HG03066 (cell line): Measurements from ENCODE around the gene NOS1AP.
"Not testable (repeated sequence)": the region's sequence is repeated elsewhere in the genome, so short reads cannot be mapped to it uniquely, and the experiment has no call there.

Experiments
- ATAC-seq: cut with Tn5 transposase; IDR thresholded peaks from one replicate; pipeline ENCODE4 v1.9.1; 2021; ENCODE audit warnings: low read depth; ENCODE audit not compliant: unreplicated experiment

The NOS1AP gene

GRCh38 chr1:162186406-162186805 lies 116.9 kb downstream of the NOS1AP start:
- no peak for ATAC-seq

GRCh38 chr1:162187687-162188276 lies 118.3 kb downstream of the NOS1AP start:
- no peak for ATAC-seq

- ATAC-seq, result no peak
Measured at GRCh38 chr1:162189345-162189744, 119.9 kb downstream of the NOS1AP start.

- ATAC-seq, result no peak
Measured at GRCh38 chr1:162191396-162192305, 122.2 kb downstream of the NOS1AP start.

GRCh38 chr1:162192306-162192678 lies 122.8 kb downstream of the NOS1AP start:
- ATAC-seq, result no peak

DNA sequence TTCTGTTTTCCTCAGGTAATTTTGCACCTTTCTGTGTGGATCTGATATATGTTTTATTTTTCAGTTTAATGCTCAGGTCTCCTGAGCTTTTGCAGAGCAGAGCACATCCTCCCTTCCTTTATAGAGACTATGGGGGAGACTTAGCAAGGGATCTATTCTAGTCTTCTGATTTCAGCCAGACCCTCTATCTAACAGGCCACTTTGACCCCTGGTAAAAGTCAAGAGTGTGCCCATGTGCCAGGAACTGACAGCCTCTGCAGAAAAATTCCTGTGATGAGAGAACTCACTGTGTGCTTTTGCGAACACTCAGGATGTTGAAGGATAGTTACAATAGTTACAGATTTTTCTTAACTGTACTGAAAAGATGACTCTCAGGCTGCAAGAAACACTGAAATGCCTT lies 123.3 kb downstream of the NOS1AP start:
- ATAC-seq, result no peak

DNA sequence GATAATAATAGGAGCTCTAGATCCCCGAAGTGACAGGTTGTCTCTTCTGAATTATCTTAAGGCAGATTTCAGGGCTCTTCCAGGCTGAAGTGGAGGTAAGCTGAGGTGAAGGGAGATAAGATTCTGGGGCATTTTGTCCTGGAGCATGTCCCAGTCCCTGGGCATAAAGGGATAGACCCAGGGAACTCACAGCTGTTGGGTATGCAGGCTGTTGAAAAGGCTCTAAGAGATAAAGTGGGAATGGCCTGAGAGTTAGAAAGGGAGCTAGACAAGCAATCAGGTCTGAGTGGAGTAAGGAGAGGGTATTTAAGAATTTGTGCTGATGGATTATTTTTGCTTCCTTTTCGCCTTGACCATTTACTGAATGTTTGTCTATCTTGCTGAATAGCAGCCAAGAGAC lies 123.7 kb downstream of the NOS1AP start:
- no peak for ATAC-seq

- no peak for ATAC-seq
Measured at GRCh38 chr1:162193815-162194214, 124.3 kb downstream of the NOS1AP start.

GRCh38 chr1:162195567-162195966 lies 126.1 kb downstream of the NOS1AP start:
- ATAC-seq, result no peak

- no peak for ATAC-seq
Measured at GRCh38 chr1:162196387-162196786, 126.9 kb downstream of the NOS1AP start.

GRCh38 chr1:162197041-162197531 lies 127.6 kb downstream of the NOS1AP start:
- no peak for ATAC-seq

DNA sequence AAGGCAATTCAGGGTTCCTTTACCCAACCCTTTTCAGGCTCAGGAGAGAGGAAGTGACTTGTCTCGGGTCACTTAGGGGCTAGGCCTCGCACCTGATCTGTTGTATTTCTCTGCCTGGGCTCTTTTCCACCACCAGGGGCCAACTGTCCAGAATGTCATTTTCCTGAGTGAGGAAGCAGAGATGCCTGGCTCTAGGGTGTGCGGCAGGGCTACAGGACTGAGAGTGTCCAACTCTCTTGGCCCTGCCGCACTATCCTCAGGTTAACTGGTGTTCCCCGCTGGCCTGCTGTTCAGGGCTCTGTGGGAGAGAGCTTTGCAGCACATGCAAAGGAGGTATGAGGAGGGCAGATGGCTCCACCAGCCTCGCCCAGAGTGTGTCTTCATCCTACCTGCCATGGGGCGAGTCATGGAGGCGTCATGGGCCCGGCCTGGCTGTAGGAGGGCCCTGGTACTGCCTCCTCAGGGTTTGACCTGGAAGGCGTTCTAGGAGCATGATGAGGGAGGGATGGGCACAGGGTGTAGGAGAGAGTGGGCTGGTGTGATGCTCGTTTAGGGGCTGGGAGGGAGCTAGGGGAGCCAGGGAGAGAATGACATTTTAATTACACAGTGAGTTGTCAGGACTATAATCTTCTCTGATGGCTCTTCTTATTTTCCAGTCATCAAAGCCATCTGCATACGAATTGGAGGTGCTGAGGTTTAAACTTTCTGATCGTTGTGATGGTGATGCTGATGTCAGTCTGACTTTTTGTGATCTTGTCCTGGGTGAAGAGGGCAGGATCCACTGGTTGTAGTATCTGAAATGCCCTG lies 128.3 kb downstream of the NOS1AP start:
- no peak for ATAC-seq

DNA sequence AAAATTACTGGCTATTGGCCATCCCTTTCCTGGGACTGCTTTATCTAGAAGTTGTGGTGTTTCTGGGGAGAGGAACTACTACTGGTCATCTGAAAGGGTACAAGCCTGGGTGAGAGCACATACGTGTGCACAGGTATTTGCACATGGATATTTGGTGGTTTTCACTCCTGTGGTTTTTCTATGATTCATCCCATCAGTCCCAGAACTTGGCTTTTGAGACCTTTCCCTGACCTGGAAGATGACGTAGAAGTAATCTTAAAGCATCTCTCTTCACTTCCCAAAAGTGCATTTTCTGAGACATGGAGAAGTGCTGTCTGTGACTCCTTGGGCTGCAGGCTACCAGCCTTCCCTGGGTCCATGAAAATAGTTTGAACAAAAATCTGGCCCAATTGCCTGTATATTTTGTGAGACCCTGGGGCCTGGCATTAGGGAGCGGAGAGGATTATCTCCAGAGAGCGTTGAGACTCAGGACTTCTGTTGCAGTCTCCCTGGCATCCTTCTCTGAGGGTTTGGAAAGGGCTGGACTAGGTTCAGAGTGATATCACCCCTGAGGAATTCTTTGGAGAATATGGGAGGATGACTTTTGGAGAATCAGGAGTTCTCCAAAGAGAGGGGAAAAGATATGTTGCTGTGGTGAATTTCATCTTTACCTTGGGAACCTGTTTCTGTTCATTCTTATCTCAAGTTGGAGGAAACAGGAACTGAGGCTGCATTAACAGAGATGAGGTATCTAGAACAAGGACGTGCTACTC lies 130.8 kb downstream of the NOS1AP start:
- ATAC-seq, result no peak

DNA sequence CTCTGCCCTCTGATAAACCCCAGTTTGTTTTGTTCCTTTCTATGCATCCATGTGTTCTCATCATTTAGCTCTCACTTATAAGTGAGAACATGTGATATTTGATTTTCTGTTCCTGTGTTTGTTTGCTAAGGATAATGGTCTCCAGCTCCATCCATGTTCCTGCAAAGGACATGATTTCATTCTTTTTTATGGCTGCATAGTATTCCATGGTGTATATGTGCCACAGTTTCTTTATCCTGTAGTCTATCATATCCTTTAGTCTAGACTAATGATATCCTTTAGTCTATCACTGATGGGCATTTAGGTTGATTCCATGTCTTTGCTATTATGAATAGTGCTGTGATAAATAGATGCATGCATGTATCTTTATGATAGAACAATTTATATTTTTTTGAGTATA lies 131.6 kb downstream of the NOS1AP start:
- ATAC-seq, result not testable (repeated sequence)

- no peak for ATAC-seq
Measured at GRCh38 chr1:162204129-162204822, 134.8 kb downstream of the NOS1AP start.

GRCh38 chr1:162204823-162205155 lies 135.3 kb downstream of the NOS1AP start:
- no peak for ATAC-seq

DNA sequence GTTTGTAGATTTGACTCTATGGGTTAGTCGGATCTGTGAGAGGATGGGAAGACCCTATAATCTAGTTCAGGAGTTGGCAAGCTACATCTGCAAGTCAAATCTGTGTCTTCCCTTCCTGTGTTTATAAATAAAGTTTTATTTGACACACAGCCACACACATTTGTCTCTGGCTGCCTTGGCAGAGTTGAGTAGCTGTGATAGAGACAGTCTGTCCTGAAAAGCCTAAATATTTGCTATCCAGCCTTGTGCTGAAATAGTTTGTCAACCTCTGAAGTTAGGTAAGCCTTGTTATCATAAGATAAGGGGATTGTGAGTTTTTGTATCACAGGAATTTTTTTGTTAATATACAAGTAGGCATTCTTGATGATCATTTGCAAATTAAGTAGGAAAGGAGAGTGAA lies 136.8 kb downstream of the NOS1AP start:
- ATAC-seq, result no peak

DNA sequence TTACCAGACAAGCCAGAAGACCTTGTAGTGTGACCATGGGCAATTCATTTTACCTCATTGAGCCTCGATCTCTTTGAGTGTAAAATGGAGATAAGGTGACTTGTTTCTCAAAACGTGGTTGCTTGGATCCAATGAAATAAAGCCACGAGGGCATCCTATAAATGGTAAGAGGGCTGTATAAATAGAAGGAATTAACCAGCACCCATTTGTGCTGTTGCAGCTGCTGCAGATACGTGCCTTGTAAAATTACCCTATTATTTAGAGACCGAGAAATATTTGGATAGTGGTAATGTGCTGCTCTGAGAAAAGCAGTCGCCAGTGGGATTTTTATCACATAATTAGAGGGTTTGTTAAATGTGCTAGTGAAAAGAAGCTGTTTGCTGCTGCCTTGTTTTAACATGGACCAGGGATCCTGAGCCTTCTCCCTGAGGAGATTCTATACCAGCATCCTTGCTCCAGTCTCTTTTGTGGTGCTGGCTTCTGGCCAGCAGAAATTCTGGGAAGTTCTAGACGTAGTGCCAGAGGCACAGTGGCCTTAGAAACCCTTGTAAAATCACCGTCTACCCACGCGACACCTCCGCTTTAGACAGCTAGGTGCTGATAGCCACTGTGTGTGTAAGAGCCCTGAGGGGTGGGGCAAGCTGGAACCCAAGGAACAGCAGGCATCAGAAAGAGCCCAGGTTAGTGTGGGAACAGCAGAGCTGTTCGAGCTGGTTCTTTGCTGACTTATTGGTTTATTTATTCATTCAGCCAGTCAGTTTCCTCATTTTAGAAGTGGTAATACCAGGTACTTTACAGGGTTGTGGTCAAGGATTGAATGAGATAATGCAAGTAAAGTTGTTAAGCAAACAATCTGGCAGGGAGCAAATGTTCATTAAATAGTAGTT lies 137.5 kb downstream of the NOS1AP start:
- ATAC-seq, result no peak

DNA sequence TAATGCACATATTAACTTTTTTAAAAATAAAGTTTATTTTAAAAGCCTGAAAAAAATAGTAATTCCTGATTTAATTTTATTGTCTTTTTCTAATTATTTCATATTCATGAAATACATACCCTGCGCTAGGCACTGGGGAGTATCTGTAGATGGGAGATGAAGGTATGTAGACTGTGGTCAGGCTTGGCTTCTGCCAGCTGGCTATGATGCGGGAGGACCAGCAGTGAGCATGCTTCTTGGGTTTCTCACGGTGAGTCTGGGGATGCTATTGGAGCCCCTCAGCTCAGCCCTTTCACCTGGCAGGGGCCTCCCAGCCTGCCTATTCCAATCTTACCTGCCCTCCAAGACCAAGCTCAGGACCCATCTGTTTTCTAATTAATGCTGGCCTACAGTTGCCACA lies 138.4 kb downstream of the NOS1AP start:
- no peak for ATAC-seq
